Renal pelvis (tissue), 4 donors: ENCODE results near the gene NEDD8. TPM values are rescaled to one million over a fixed set of nuclear protein-coding genes. Genes with fewer than 3 reads are reported as not detected.
"Not testable (repeated sequence)": the region's sequence is repeated elsewhere in the genome, so short reads cannot be mapped to it uniquely, and the experiment has no call there.

Experiments
- DNase-seq: peaks from one replicate; pipeline ENCODE4 v3.0.0-alpha.2; 2013
- polyA plus RNA-seq, 3 donors: library from polyadenylated mRNA; unstranded; fragments of 120-200 nt; gene quantifications; one replicate each; pipeline ENCODE4 v1.2.1, GENCODE V29; 2013; ENCODE audit not compliant: insufficient read length in 3 of 3

NEDD8 gene
- polyA plus RNA-seq, 3 donors: 197 to 260 (median 254) TPM

DNA sequence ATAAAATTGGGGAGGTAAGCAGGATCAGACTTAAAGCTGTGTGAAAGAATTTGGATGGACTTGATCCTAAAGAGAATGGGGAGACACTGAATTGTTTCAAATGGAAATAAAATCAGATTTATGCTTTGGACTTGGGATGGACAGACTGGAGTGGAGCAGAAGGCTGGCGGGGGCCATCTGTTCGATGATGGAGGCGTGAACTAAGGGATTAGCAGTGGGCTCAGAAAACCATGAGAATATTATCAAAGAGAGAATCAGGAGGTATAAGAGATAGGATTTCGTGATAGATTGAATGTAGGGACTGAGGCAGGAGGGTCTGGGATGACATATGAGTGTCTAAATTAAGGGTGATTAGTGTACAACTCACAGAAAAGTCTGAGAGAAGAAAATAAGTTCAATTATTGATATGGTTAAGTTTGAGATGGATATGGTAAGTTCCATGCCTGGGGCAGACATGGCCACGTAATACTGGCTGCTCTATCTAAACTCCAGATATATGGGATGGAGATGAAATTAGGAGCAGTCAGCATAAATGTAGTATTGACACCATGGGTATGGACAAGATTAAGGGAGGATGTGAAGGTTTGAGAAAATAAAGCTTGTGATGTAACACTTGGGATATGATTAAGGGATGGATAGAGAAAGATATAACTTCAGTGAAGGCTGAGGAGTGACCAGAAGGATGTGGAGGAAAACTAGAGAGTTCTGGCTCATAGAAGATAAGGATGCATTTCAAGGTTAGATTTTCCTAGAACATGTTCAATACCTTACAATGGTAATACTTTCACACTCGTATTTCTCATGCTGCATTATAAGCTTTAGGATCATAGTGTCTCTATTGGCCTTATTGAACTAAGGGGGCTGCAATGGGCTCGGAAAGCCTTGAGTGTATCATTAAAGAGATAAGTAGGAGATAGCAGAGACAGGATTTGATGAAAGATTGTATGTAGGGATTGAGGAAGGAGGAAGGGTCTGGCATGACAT is 27.7 kb downstream of the NEDD8 start:
- no peak for DNase-seq

DNA sequence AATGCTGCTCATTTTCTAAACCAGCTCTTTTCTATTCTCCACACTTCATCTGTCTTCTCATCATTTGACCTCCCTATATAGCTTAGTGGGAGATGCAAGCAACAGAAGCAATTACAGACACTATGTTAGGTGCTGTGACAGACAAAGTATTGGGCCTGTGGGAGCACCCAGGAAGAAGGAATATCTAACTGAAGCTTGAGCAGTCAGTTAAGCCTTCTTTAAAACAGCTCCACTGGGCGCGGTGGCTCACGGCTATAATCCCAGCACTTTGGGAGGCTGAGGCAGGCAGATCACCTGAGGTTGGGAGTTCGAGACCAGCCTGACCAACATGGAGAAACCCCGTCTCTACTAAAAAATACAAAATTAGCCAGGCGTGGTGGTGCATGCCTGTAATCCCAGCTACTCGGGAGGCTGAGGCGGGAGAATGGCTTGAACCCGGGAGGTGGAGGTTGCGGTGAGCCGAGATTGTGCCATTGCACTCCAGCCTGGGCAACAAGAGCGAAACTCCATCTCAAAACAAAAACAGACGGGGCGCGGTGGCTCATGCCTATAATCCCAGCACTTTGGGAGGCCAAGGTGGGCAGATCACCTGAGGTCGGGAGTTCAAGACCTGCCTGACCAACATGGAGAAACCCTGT is 28.8 kb downstream of the NEDD8 start:
- DNase-seq: not testable (repeated sequence)

DNA sequence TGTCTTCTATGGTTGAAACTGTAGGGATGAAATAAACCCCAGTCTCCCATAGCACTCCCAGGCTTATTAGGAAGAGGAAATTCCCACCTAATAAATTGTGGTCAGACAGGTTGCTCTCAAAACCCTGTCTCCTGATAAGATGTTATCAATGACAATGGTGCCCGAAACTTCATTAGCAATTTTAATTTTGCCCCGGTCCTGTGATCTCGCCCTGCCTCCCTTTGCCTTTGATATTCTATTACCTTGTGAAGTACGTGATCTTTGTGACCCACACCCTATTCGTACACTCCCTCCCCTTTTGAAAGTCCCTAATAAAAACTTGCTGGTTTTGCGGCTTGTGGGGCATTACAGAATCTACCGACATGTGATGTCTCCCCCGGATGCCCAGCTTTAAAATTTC is 29.6 kb downstream of the NEDD8 start:
- not testable (repeated sequence) for DNase-seq

DNA sequence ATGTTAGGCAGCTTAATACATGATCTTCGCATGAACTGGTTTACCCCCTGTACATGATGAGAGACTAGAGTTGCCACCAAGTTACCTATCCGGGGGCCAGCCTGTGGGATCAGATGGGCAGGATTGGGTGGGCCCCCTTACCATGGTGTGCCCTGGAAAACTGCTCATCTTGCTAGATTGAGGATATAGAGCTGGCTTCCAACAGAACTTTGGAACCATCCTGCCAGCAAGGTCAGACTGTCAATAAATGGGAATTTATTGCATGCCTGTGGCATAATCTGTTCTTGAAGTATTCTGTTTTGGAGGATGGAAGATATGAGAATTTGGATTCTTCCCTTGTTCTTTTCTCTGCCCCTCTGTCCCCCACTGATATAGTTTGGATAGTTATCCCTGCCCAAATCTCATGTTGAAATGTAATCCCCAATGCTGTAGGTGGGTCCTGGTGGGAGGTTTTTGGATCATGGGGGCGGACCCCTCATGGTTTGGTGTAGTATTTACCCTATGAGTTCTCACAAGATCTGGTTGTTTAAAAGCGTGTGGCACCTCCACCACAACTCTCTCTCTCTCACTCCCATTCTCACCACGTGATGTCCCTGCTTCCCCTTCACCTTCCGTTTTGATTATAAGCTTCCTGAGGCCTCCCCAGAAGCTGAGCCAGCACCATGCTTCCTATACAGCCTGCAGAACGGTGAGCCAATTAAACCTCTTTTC is 33.2 kb downstream of the NEDD8 start:
- no peak for DNase-seq

DNA sequence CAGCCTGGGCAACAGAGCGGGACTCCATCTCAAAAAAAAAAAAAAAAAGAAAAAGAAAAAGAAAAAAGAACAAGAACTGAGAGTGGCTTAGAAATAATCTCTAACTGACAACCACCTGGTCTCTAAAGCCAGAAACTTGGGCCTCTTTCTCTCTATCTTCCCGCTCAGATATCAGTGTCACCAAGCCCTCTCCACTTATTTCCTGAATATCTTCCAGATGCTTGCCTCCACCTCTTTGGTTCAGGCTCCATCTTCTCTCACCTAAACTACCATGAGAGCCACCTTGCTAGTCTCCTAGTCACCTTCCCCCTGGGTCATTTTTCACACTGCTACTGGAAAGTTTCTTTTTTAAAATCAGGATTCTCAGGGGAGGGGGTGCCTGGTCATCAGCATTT is 35.1 kb downstream of the NEDD8 start:
- DNase-seq: no peak

DNA sequence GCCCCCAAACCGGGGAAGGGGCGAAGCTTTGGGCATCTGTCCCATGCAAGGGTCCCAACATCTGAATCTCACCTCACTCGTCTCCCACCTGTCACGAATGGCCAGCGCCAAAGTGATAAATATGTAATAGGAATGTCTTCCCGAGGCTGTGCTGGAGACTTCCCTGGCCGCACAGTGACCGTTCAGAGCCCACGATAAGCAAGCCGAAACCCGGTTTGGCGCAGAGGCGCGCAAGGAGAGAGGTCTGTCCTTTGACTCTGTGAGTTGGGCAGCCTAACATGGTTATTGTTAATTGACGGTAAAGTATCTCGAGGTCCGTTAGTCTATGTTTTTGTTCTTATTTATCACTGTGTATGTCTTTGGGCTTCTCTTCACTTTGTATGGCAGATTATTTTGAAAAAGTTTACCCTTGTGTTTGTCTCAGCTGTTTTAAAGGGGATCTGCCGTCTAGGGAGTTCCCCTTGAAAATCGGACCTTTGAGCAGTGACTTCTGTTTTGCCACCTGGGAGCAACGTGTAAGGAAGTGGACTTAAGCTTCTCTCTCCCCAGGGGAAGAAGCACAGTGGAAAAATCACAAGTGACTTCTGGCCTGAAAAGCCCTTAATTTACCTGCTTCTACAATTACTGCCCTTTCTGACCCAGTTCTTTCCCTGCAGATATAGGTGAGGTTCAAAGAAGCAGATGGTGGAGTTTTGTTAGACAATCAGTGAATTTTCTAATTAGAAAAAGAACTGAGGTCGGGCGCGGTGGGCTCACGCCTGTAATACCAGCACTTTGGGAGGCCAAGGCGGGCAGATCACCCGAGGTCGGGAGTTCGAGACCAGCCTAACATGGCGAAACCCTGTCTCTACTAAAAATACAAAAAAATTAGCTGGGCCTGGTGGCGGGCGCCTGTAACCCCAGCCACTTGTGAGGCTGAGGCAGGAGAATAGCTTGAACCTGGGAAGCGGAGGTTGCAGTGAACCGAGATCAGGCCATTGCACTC is 35.8 kb downstream of the NEDD8 start:
- no peak for DNase-seq

DNA sequence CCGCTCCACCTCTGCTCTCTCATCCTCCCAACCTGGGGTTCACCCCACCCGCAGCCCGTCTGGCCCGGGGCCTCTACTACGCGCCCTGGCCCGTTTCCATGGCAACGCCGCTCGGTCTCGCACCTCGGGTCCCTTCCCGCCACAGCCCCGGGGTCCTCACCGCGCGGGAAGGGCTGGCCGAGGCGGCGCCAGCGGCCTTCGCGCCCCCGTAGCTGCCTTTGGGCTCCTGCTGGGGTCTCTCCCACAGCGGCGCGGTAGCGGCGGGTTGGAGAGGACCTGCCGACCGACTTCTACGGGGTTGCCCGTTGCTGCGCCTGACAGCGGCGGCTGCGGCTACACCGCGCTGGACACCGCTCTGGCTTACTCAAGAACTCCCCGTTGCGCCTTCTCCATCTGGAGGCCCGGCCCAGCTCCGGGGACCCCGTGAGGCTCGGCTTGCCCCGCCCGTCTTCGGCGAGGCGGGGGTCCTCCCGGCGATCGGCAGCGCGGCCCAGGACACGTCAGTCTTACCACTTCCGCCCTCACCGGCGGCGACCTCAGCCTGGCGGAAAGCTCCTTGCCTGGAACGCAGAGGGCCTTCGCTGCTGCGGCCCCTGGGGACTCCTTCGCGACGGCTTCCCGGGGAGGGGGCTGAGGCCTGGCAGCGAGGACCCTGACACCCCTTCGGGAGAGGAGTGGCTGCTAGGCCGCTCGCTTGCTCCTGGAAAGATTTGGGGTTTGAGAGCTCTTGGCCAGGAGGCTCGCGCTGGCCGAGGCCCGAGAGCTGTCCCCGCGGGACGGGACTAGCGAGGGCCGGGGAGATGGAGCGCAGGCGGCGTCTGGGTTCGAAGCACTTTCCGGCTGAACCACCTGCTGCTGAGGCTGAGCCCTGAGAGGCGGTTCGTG is 36.7 kb downstream of the NEDD8 start, which contains the start of gene TM9SF1:
TM9SF1 (minus strand) TSS at position 256 of the 885 bp plus-strand sequence. CDS start 422 bp downstream, outside the sequence.
- peak; percentile 89 for DNase-seq

DNA sequence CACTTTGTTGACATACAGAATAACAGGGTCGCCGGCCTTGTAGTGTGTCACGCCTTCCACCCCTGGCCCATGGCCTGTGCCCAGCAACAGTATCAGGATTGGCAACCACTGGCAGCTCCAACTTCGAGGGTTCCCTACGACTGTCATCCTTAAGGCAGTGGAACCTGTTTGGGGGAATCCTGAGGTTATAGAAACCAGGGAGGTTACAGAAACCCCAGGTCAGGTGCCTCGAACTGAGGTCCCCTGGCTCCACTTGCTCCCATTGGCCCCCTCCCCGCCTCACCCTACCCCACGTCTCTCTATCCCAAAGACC is 37.3 kb downstream of the NEDD8 start:
- DNase-seq: no peak

DNA sequence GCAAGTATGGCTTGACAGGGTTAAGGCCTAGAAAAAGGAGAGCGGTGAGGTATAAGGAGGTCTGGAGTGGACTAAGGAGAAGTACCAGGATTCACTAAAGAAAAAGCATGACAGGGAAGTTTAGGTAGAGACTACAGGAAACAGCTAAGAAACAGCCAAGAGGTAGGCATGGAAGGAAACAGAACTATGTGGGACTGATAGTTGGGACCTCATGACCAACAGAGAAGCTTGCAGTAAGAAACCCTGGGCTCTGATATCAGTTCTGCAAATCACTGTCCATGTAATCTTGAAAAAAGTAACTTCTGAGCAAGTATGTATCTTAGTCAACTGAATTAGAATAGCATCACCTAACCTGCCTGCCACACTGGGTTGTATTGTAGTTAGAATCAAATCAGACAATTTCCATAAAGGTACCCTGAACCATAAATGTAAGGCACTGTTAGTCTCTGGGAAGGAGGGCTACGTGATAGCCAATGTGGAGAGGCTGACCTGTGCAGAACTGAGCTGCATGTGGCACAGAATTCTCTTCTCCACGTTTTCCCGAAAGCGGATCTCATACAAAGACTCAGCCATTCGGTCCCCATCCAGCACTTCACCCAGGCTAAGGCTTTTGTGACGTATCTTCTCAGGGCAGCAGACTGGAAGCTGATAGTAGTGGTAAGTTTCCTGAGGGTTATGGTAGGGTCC is 37.8 kb downstream of the NEDD8 start:
- DNase-seq: no peak

DNA sequence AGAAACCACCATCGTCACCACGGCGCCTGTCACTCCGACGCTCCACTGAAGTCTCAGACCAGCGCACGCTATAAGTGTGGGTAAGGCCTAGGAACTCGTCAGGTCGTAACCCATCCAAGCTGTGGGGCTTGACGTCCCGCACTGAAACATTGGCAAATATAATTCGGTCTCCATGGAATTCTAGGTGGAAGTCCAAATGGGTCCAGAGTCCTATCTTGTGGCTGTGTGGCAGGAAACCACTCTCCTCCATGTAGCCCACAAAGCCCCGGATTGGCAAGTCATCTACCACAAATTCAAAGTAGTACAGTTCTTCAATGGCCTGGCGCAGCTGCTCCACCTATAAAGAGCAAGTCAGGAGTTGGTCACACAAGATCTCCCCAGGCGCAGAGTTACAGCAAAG is 39.2 kb downstream of the NEDD8 start:
- no peak for DNase-seq

DNA sequence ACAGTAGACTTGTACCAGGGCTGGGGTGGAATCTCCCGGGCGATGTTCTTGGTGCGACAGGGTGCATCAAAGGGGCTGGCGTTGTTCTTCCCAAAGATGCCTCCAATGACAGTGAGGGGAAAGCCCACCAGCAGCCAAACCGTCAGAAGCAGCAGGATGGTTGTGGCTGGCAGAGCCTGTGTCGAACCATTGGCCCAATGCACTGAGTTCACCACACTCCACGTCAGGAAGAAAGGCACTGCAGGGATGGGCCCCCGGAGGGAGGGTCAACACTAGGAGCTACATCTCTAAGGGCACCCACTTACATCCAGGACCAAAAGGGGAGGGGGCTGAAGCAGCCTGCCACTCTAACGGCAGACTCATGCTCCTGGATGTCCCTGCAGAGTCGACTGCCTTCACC is 41.8 kb downstream of the NEDD8 start:
- no peak for DNase-seq

DNA sequence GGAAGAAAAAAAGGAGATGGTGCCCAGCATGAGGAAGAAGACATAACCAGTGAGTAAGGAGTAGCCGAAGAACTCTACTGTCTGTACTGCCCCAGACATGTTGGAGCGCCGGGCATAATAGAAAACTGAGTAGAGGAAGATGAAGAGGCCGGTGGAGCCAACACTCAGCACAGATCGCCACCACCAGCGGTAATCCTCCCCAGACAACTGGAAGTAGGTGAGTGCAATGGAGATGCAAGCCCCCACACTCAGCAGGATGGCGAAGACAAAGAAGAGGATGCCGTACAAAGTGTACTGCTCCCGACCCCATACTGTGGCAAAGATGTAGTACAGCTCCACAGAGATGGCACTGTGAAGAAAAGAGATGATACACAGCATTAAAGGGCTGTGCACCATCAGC is 42.7 kb downstream of the NEDD8 start:
- no peak for DNase-seq

DNA sequence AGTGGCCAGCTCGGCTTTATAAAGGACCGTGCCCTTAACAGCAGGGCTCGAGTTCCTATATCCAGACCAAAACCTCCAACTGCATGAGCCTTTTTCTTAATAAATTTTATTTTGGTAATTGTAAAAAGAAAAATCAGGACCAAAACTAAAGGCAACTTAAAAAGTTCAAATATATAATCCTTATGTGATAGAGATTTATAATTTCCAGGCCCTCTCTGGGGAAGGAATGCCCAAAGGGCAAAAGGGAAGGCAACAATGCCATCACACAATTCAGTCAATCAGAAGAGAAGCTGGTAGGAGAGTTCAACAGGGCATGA is 43.1 kb downstream of the NEDD8 start:
- DNase-seq: no peak

DNA sequence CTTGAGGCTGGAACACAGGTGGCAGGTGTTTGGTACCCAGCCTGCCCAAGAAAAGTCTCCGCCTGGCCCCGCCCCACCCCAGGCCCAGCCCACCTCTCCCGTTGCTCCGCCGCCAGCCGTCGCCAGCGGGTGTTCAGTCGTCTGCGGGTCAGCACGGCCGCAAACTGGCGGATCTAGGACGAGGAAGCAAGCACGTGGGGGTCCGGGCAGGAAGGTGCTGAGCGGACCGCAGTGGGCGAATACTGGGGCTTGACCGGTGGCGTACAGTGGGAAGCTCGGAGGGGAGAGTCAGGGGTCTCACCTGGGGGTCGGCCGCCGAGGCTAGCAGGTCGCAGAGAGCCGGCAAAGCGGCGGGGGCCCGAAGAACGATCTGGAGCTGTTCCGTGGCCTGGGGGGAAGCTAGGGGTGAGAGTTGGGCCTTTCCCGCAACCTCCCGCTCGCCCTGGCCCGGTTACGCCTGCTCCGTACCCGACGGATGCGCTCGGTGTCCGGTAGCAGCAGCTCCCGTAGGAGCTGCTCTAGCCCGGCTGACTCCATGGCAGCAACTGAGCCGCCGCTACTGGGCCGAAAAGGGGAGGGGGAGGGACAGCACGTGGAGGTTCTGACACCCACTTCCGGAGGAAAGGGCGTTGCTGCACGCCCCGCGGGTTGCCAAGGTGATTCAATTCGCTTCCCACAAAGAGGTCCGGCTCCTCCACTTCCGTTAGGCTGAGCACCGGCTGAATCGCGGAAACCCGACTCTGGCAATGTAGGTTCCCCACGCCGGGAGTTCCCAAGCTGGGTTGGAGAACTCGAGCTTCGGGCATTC is 43.7 kb downstream of the NEDD8 start, which contains the start of gene IPO4:
IPO4 (minus strand) TSS at position 566 of the 808 bp plus-strand sequence; CDS start at position 537, 29 bp downstream.
- peak; percentile 97 for DNase-seq

DNA sequence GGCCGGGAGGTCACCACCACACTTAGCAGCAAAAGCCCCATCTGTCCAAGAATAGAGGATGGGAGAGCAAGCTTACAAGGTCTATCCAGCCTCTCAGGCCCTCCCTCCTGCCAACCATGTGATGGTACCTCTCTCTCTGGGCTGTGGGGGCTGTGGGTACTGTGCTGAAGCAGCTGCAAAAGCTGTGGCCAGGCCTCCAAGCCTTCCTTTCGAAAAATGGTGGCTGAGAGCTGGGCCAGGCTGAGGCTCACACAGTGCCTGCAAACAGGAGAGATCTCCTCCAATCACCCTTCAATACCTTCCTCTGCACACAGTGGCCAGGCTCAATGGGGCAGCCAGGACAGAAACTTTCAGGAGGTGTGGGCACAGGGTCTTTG is 44.6 kb downstream of the NEDD8 start:
- no peak for DNase-seq

DNA sequence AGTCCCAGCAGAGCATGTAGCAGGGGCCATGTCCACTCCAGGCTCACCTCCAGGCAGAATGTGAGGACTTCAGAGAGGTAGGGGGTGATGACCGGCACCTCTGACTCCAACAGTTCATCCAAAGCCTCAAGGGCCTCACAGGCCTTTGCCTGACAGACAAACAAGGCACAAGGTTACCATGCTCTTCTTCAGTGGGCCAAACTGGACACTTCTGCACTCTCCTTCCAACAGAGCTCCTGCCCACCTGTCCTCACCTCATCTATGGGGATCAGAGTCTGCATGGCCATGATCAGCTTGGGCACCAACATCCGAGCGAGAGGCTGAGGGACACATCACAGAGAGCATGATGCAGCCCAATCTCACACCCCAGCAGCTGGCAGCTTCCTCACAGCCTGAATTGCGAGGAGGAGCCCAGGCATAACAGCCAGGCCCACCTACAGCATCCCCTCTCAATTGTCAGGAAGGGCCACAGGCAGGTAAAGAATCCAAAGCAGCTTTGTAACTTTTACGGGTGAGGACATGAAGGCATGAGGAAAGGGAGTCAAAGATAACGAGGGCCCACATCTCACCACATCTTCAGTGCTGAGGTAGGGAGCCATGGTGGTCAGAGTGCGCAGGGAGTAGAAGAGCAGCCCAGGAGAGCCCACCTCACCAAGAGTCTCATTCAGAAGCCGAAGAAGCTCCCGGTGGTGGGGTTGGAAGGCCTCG is 45.2 kb downstream of the NEDD8 start:
- no peak for DNase-seq

DNA sequence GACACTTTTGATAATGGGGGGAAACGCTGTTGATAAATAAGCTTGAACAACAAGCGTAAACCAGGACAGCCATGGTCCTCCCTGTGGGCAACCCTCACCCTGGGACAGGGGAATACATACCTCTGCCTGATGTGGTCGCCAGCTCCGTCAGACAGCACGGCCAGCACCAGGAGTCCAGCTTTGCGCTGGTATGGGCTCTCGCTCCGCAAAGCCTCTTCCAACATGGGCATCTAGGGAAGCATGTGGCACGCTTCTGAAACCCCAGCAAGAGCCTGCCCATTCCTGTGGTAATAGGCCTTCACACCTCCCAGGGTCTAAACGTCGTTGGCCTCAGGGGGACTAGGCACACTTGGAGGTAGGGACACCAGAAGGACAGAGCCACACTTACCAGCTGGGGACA is 46.4 kb downstream of the NEDD8 start:
- no peak for DNase-seq

DNA sequence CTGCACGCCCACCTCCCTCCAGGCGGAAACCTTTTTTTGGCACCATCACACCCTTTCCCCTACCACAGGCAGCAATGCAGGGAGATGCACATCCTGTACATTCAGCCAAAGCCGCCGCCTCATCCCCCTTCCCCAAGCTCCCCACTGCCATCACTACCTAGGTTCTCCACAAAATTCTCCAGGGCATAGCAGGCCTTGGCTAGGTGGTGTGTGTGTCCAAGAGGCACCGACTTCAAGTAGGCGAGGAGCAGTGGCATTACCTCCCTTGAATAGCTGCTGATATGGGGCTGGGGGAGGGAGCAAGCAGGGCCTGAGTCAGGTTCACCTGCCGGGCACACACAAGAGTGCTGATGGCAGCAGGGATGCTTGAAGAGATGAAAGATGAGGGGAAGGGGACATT is 47.1 kb downstream of the NEDD8 start:
- DNase-seq: no peak
